ENCODE measurements around the gene MITF. TPM values are rescaled to one million over a fixed set of nuclear protein-coding genes. Genes with fewer than 3 reads are reported as not detected.
A peak's percentile ranks its signal among the peaks of the same experiment; 100 is the strongest.

The MITF gene
- polyA plus RNA-seq, 1 donor (not counting 4 experiments of a cell fraction or from before 2014, with no cell fraction given) = 2.7 TPM

GRCh38 chr3:69712933-69713332 lies 26.3 kb upstream of the MITF start:
- TF ChIP-seq CTCF (optimal IDR thresholded peaks at IDR 0.05 in 1 of 3, IDR thresholded peaks at IDR 0.05 in 1 of 3, conservative IDR thresholded peaks at IDR 0.05 in 1 of 3; ENCODE audit: extremely low read depth in 1 of 3, insufficient read depth in 2 of 3, low read length in 3 of 3) = no peak
- no peak for TF ChIP-seq EZH2 (IDR thresholded peaks at IDR 0.05; ENCODE audit: low read length)
- peak; percentile 66 for FAIRE-seq

GRCh38 chr3:69715204-69715603 lies 24.1 kb upstream of the MITF start:
- FAIRE-seq = no peak
- H3K9me3 ChIP-seq (ENCODE audit: control insufficient read depth, low read depth, low read length) = no peaks in the 10 kb centered on the region
- dilution Hi-C loops (cut with MboI; ENCODE audit: extremely low pct_ligation_motif_present, low sequenced_read_pairs) = no loop called here
- H3K27ac ChIP-seq (ENCODE audit: control insufficient read depth, insufficient read depth, low read length) = no peak overlapping the region
- no peaks in the 10 kb centered on the region for H3K36me3 ChIP-seq (ENCODE audit: control insufficient read depth in 2 of 2, extremely low read depth in 1 of 2, insufficient read depth in 2 of 2, low read length in 2 of 2)
- no peaks in the 10 kb centered on the region for H3K79me2 ChIP-seq (ENCODE audit: control insufficient read depth, insufficient read depth, low read length)
- no peaks in the 10 kb centered on the region for H3K27me3 ChIP-seq (ENCODE audit: control insufficient read depth, extremely low read depth, insufficient read depth, low read length)
- no peaks in the 10 kb centered on the region for H3K4me1 ChIP-seq (ENCODE audit: control insufficient read depth, extremely low read depth, insufficient read depth, low read length)
- H2AFZ ChIP-seq (ENCODE audit: control insufficient read depth, low read length) = no peak overlapping the region
- H3K4me3 ChIP-seq (ENCODE audit: control insufficient read depth in 2 of 3, extremely low read depth in 1 of 3, insufficient read depth in 2 of 3, low read depth in 1 of 3, low read length in 3 of 3) = no peak overlapping the region
- TF ChIP-seq EZH2 (IDR thresholded peaks at IDR 0.05; ENCODE audit: low read length) = no peak
- H3K9ac ChIP-seq (ENCODE audit: control insufficient read depth, extremely low read depth, insufficient read depth, low read length) = no peak overlapping the region
- H3K9me1 ChIP-seq (ENCODE audit: control insufficient read depth, extremely low read depth, insufficient read depth, low read length) = no peaks in the 10 kb centered on the region
- DNase-seq (ENCODE audit: low read depth, low spot score) = no peak
- H3K4me2 ChIP-seq (ENCODE audit: control insufficient read depth, extremely low read depth, insufficient read depth, low read depth, low read length) = no peak overlapping the region
- no peaks in the 10 kb centered on the region for H4K20me1 ChIP-seq (ENCODE audit: control insufficient read depth, extremely low read depth, insufficient read depth, low read length)

More at GRCh38 chr3:69712933-69713332, 26.3 kb upstream of the MITF start:
- no peaks in the 10 kb centered on the region for H4K20me1 ChIP-seq (ENCODE audit: control insufficient read depth, extremely low read depth, insufficient read depth, low read length)
- no peak overlapping the region for H3K9ac ChIP-seq (ENCODE audit: control insufficient read depth, extremely low read depth, insufficient read depth, low read length)
- no peaks in the 10 kb centered on the region for H3K9me1 ChIP-seq (ENCODE audit: control insufficient read depth, extremely low read depth, insufficient read depth, low read length)
- no peak overlapping the region for H2AFZ ChIP-seq (ENCODE audit: control insufficient read depth, low read length)
- no peaks in the 10 kb centered on the region for H3K79me2 ChIP-seq (ENCODE audit: control insufficient read depth, insufficient read depth, low read length)
- H3K9me3 ChIP-seq (ENCODE audit: control insufficient read depth, low read depth, low read length) = no peaks in the 10 kb centered on the region
- H3K27me3 ChIP-seq (ENCODE audit: control insufficient read depth, extremely low read depth, insufficient read depth, low read length) = no peaks in the 10 kb centered on the region
- no peaks in the 10 kb centered on the region for H3K36me3 ChIP-seq (ENCODE audit: control insufficient read depth in 2 of 2, extremely low read depth in 1 of 2, insufficient read depth in 2 of 2, low read length in 2 of 2)
- no peaks in the 10 kb centered on the region for H3K4me1 ChIP-seq (ENCODE audit: control insufficient read depth, extremely low read depth, insufficient read depth, low read length)
- no peak overlapping the region for H3K4me3 ChIP-seq (ENCODE audit: control insufficient read depth in 2 of 3, extremely low read depth in 1 of 3, insufficient read depth in 2 of 3, low read depth in 1 of 3, low read length in 3 of 3)
- H3K4me2 ChIP-seq (ENCODE audit: control insufficient read depth, extremely low read depth, insufficient read depth, low read depth, low read length) = no peak overlapping the region
- no peak for DNase-seq (ENCODE audit: low read depth, low spot score)
- no peak overlapping the region for H3K27ac ChIP-seq (ENCODE audit: control insufficient read depth, insufficient read depth, low read length)
- dilution Hi-C loops (cut with MboI; ENCODE audit: extremely low pct_ligation_motif_present, low sequenced_read_pairs) = no loop called here

GRCh38 chr3:69716119-69716518 lies 23.1 kb upstream of the MITF start:
- H3K4me1 ChIP-seq (ENCODE audit: control insufficient read depth, extremely low read depth, insufficient read depth, low read length) = no peaks in the 10 kb centered on the region
- no peaks in the 10 kb centered on the region for H3K9me1 ChIP-seq (ENCODE audit: control insufficient read depth, extremely low read depth, insufficient read depth, low read length)
- no peaks in the 10 kb centered on the region for H3K27me3 ChIP-seq (ENCODE audit: control insufficient read depth, extremely low read depth, insufficient read depth, low read length)
- no peak overlapping the region for H3K9ac ChIP-seq (ENCODE audit: control insufficient read depth, extremely low read depth, insufficient read depth, low read length)
- H3K9me3 ChIP-seq (ENCODE audit: control insufficient read depth, low read depth, low read length) = no peaks in the 10 kb centered on the region
- TF ChIP-seq EZH2 (IDR thresholded peaks at IDR 0.05; ENCODE audit: low read length) = no peak
- TF ChIP-seq CTCF (optimal IDR thresholded peaks at IDR 0.05 in 1 of 3, IDR thresholded peaks at IDR 0.05 in 1 of 3, conservative IDR thresholded peaks at IDR 0.05 in 1 of 3; ENCODE audit: extremely low read depth in 1 of 3, insufficient read depth in 2 of 3, low read length in 3 of 3) = no peak
- no peak overlapping the region for H3K4me3 ChIP-seq (ENCODE audit: control insufficient read depth in 2 of 3, extremely low read depth in 1 of 3, insufficient read depth in 2 of 3, low read depth in 1 of 3, low read length in 3 of 3)
- dilution Hi-C loops (cut with MboI; ENCODE audit: extremely low pct_ligation_motif_present, low sequenced_read_pairs) = no loop called here
- H3K4me2 ChIP-seq (ENCODE audit: control insufficient read depth, extremely low read depth, insufficient read depth, low read depth, low read length) = no peak overlapping the region
- no peaks in the 10 kb centered on the region for H4K20me1 ChIP-seq (ENCODE audit: control insufficient read depth, extremely low read depth, insufficient read depth, low read length)
- H3K79me2 ChIP-seq (ENCODE audit: control insufficient read depth, insufficient read depth, low read length) = no peaks in the 10 kb centered on the region
- DNase-seq (ENCODE audit: low read depth, low spot score) = no peak
- FAIRE-seq = no peak
- no peak overlapping the region for H2AFZ ChIP-seq (ENCODE audit: control insufficient read depth, low read length)
- no peaks in the 10 kb centered on the region for H3K36me3 ChIP-seq (ENCODE audit: control insufficient read depth in 2 of 2, extremely low read depth in 1 of 2, insufficient read depth in 2 of 2, low read length in 2 of 2)
- no peak overlapping the region for H3K27ac ChIP-seq (ENCODE audit: control insufficient read depth, insufficient read depth, low read length)

All from keratinocyte (primary cell).